H1 (cell line): ENCODE measurements around the gene GCSH. TPM values are rescaled to one million over a fixed set of nuclear protein-coding genes. Genes with fewer than 3 reads are reported as not detected.

ENCODE experiments used
- BACH1 ChIP-seq: IDR thresholded peaks from 2 replicates; pipeline ENCODE4 v1.6.1; 2012; ENCODE audit warnings: low read length, improper control_type of control experiment
- CHD2 ChIP-seq: IDR thresholded peaks from 2 replicates; pipeline ENCODE4 v1.6.1; 2012; ENCODE audit warnings: low read length, improper control_type of control experiment
- CHD7 ChIP-seq: fragments of 300-600 bp; sonication (generic); IDR thresholded peaks from 2 replicates; pipeline ENCODE4 v1.7.1; 2012; ENCODE audit warnings: low read length, moderate library complexity, mild to moderate bottlenecking, inconsistent platforms; ENCODE audit not compliant: insufficient replicate concordance
- CTCF ChIP-seq, 3 experiments: IDR thresholded peaks; 1 replicate in 2 of 3; 2 replicates in 1 of 3; pipeline versions ENCODE4 v1.5.1 to v1.6.1; 2011; ENCODE audit warnings: low read length in 3 of 3, mild to moderate bottlenecking in 3 of 3, inconsistent platforms in 2 of 3, low read depth in 1 of 3, moderate library complexity in 1 of 3; ENCODE audit not compliant: insufficient read depth in 1 of 3; ENCODE audit errors: control extremely low read depth in 1 of 3
- KDM5A ChIP-seq: fragments of 200-600 bp; IDR thresholded peaks from 2 replicates; pipeline ENCODE4 v1.7.1; 2012; ENCODE audit warnings: mild to moderate bottlenecking, low read length, inconsistent platforms, mixed read lengths
- MAFK ChIP-seq: IDR thresholded peaks from 2 replicates; pipeline ENCODE4 v1.6.1; 2012; ENCODE audit warnings: low read depth, mild to moderate bottlenecking, improper control_type of control experiment, low read length
- RAD21 ChIP-seq, 2 experiments: IDR thresholded peaks in 1 of 2; conservative IDR thresholded peaks in 1 of 2; 2 replicates each; pipeline ENCODE4 v1.6.1; 2011; ENCODE audit warnings: low read depth in 2 of 2, low read length in 2 of 2, improper control_type of control experiment in 1 of 2, inconsistent platforms in 1 of 2, mild to moderate bottlenecking in 1 of 2, moderate library complexity in 1 of 2
- polyA plus RNA-seq, 7 experiments: library from polyadenylated mRNA; depleted of rRNA in 3 of 7; stranded (reverse) in 5 of 7; unstranded in 2 of 7; fragments of >200 nt in 5 of 7; fragments of 200-250 nt in 2 of 7; gene quantifications; 1 replicate in 5 of 7; 2 replicates in 1 of 7; 4 replicates in 1 of 7; pipeline versions ENCODE4 v1.2.1 to v1.2.3, GENCODE V29; 2011 to 2013; ENCODE audit warnings: missing spikeins in 2 of 7, mixed read lengths in 2 of 7
- total RNA-seq: library from RNA; stranded (reverse); fragmentation: NEBNext Ultra II Directional; extraction: Animal tissue kit (Norgen Biotek cat#: 25700); gene quantifications from 2 replicates; pipeline ENCODE4 v1.2.1, GENCODE V29; 2021

The GCSH gene
- total and polyA plus RNA-seq, 2 of the 8 experiments (the other 6 are each of a cell fraction or from before 2014, with no cell fraction given), result 28.2 to 108 TPM

- TF ChIP-seq KDM5A (no peak), MAFK (peak; percentile 94), BACH1 (peak; percentile 96), CHD7 (no peak), CHD2 (no peak), RAD21 (IDR thresholded peaks at IDR 0.05 in 1 of 2, conservative IDR thresholded peaks at IDR 0.05 in 1 of 2; ENCODE audit: low read depth in 2 of 2, low read length in 2 of 2) (peak; percentile 28 to 50; a peak in 3 of 4 replicates), CTCF (IDR thresholded peaks at IDR 0.05; ENCODE audit: control extremely low read depth in 1 of 3, insufficient read depth in 1 of 3, low read depth in 1 of 3, low read length in 3 of 3) (peak; percentile 50 to 74 (median 74))
These were observed 45.0 kb upstream of the GCSH start (continued) for GRCh38 chr16:81140930-81141780.
